Raji (cell line): ENCODE measurements around the gene ST3GAL5.

Source experiments
- POLR2A ChIP-seq: IDR thresholded peaks from 2 replicates; pipeline ENCODE4 v1.6.1; 2011; ENCODE audit warnings: low read depth, low read length, control low read depth; ENCODE audit not compliant: insufficient read depth

Gene ST3GAL5

GRCh38 chr2:85887566-85888019 lies 1.2 kb downstream of the ST3GAL5 start:
- no peak for TF ChIP-seq POLR2A

DNA sequence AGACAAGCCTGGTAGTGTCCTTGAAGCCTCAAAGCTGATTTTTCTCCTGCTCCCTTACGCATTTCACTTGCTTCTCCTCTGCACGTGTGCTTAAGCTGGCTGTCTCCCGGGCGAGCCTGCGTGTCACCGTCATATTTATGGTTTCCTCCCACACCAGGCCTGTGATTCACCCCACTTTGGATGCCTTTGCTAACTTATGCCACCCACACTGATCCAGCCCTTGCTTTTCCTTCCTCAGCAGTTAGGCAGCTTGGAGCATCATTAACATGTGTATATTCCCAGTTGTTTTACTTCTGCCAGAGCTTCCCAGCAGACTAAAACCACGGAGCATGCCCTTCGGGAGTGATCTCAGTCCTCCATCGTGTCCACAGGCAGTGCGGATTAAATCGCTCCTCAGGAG lies 2.2 kb downstream of the ST3GAL5 start:
- no peak for TF ChIP-seq POLR2A

DNA sequence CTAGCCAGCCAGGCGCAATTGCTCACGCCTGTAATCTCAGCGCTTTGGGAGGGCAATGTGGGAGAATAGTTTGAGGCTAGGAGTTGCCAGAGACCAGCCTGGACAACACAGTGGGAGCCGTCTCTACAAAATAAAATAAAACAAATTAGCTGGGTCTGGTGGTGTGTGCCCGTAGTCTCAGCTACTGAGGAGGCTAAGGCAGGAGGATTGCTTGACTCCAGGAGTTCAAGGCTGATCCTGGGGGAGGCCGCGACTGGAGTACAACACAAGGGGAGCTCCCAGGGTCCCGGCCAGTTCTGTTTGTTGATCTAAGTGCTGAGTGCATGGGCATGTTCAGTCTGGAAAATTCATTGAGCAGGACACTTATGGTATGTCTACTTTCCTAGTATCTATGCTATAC lies 2.6 kb downstream of the ST3GAL5 start:
- no peak for TF ChIP-seq POLR2A

DNA sequence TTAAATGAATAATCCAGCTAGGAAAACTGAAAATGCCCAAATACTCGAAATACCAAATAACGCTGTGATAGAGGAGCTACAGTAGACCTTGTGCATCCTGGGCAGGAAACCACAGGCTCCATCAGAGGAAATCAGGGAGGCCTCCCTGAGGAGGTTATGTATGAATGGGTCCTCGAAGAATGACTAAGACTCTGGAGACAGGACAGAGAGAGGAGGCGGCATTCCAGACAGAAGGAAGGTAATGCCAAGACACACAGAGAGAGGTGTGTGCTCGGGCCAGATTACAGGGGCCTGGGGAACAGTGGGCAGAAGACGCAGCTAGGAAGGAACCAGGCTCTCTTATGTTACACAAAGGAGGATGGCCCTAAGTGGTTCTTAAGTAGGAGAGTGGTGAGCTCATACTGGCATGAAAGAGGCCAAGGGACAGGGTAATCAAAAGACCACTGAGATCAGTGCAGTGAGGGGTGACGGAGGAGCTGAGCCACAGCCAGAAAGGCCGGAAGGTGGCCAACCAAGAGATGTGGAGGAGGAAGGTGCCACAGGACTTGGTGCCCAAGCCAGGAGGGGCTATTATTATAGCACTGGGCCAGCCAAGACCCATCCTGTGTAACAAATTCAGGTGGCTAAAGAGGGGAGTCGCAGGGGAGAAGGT lies 9.9 kb downstream of the ST3GAL5 start:
- no peak for TF ChIP-seq POLR2A

GRCh38 chr2:85875350-85876050 lies 13.3 kb downstream of the ST3GAL5 start:
- no peak for TF ChIP-seq POLR2A

- TF ChIP-seq POLR2A = no peak
These were observed 15.1 kb downstream of the ST3GAL5 start for GRCh38 chr2:85873679-85874078.

DNA sequence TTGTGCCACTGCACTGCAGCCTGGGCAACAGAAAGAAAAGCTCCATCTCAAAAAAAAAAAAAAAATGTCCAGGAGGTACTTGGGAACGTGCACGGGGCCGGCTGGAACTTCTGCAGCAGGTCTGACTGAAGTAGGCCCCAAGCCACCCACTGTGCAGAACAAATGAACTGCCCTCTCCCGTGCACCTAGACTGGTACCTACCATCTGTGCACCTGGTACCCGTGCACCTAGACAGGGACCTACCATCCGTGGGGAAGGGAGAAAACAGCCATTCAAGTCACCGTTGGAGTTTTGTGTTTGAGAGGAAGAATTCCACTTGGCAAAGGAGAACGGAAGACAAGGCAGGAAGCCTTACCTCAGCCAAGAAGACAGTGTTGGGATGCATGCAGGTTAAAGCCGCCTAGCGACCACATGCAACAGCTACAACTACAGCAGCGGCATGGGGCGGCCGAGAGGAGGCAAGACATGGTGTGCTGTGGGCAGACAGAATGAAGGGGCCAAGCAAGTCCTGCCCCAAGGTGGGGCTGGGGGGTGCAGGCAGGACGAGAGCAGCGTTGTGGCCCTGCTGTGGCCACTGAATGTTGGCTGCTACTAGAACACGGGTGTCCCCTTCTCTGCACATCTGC lies 16.1 kb downstream of the ST3GAL5 start:
- TF ChIP-seq POLR2A = no peak

GRCh38 chr2:85871494-85872164 lies 17.2 kb downstream of the ST3GAL5 start:
- TF ChIP-seq POLR2A = no peak

- TF ChIP-seq POLR2A = no peak
These were observed 20.0 kb downstream of the ST3GAL5 start for GRCh38 chr2:85868822-85869221.

- no peak for TF ChIP-seq POLR2A
These were observed 21.1 kb downstream of the ST3GAL5 start for GRCh38 chr2:85867556-85868292.

- TF ChIP-seq POLR2A = no peak
These were observed 21.7 kb downstream of the ST3GAL5 start for GRCh38 chr2:85867121-85867520.

DNA sequence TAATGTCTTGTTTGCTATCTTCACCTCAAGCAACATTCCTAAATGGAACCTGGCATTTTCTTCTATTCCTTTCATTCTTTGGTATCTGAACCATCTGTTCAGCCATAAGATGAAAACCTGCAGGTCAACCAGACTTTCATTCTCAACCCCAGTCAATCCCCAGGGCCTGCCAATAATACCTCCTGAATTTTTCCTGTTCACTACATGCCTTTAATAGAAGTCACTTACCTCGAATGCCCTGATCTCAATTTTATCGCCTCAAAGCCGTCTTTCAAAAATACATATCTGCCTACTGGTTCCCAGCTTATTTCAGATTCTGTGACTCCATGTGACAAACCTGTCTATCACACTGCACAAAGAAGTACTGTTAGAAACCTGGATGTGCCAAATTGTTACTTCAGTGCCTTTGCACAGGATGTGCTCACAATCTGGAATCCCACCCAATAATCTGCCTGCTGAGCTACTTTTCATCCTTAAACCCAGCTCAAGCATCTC lies 22.6 kb downstream of the ST3GAL5 start:
- no peak for TF ChIP-seq POLR2A

DNA sequence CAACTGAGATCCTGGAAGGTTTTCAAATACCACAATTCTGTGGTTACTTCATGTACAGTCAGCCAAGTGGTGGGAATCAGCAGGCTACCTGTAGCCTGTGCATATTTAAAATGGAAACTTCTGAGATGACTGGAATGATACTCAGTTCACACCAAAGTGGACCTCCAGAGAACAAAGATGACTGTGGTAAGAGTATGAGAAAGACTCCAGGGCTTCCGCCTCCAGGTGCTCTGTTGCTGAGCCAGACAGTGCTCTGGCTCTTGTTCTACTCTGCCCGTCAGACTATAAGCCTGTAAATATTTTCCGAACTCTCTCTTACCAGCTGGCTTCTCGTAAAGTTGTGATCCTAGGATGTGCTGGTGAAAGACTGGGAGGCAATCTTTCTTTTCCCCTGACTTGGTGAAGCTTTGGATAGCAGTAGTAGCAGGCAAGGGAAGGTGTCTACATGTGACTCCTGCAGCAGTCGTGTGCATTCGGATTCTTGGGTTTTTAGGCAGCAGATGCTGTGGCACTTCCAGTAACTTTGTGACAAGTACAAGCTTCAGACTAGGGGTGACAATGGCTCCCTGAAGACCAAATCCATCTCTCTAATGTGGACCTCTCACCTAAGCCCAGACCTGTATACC lies 23.1 kb downstream of the ST3GAL5 start:
- no peak for TF ChIP-seq POLR2A

- no peak for TF ChIP-seq POLR2A
These were observed 24.1 kb downstream of the ST3GAL5 start for GRCh38 chr2:85864654-85865053.
